ENCODE results near the gene ZNF592.
"Not testable (repeated sequence)": the region's sequence is repeated elsewhere in the genome, so short reads cannot be mapped to it uniquely, and the experiment has no call there.

The ZNF592 gene

GRCh38 chr15:84747416-84748273, 747 bp upstream of the ZNF592 start:
- DNase-seq, result peak; percentile 88

GRCh38 chr15:84749111-84749991, 959 bp downstream of the ZNF592 start:
- no peak for DNase-seq

DNA sequence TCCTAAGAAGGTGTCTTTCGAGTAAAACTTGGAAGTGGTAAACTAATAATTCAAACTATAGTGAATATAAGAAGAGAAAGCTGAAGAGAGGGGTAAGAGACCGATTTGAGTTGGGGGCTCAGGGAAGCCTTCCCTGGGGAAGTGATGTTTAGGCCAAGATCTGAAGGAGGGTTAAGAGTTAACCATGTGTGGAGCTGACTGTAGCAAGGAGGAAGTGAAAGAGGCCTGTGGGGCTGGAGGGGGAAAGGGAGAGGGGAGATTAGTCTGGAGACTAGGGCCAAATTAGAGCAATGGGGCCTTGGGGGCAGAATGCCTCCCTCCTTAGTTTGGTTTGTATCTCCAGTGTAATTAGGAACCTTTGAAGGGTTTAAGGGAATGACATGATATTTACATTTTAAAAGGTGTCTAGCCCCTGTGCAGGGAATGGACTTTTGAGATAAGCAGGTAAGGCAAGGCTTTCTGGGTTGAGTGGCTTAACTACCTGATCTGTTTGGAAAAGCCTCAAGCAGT, 2.2 kb downstream of the ZNF592 start:
- DNase-seq, result no peak

GRCh38 chr15:84751721-84752120, 3.3 kb downstream of the ZNF592 start:
- DNase-seq, result not testable (repeated sequence)

- DNase-seq, result no peak
These were observed 3.8 kb downstream of the ZNF592 start for GRCh38 chr15:84752195-84752594.

GRCh38 chr15:84752700-84753099, 4.3 kb downstream of the ZNF592 start:
- DNase-seq, result no peak

GRCh38 chr15:84754889-84755288, 6.5 kb downstream of the ZNF592 start:
- DNase-seq, result not testable (repeated sequence)

- no peak for DNase-seq
These were observed 7.5 kb downstream of the ZNF592 start for GRCh38 chr15:84755736-84756527.

- no peak for DNase-seq
These were observed 10.6 kb downstream of the ZNF592 start for GRCh38 chr15:84759018-84759417.

GRCh38 chr15:84760219-84760618, 11.8 kb downstream of the ZNF592 start:
- DNase-seq, result no peak

DNA sequence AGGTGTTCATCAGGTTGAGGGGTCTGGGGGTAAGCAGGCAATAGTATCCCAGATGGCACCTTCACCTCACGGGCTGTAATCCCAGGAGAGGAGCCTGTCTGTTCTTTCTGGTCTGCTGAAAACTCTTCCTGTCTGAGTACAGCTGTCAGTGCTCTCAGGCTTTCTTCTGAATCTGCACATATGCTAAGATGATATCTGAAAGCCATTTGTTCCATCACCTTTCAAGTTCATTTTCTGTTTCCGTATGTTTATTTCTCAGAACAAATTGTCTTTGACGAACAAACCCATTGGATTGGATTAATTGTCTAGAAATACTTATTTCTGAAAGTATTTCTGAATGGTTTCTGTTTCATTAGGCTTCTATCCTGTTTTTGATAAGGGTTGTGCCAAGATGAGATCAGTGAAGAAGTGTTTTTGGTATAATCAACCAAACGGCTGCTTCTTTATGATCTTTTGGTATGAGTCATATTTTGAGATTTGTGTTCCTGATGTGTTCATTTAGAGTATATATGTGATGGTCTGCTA, 13.3 kb downstream of the ZNF592 start:
- no peak for DNase-seq

DNA sequence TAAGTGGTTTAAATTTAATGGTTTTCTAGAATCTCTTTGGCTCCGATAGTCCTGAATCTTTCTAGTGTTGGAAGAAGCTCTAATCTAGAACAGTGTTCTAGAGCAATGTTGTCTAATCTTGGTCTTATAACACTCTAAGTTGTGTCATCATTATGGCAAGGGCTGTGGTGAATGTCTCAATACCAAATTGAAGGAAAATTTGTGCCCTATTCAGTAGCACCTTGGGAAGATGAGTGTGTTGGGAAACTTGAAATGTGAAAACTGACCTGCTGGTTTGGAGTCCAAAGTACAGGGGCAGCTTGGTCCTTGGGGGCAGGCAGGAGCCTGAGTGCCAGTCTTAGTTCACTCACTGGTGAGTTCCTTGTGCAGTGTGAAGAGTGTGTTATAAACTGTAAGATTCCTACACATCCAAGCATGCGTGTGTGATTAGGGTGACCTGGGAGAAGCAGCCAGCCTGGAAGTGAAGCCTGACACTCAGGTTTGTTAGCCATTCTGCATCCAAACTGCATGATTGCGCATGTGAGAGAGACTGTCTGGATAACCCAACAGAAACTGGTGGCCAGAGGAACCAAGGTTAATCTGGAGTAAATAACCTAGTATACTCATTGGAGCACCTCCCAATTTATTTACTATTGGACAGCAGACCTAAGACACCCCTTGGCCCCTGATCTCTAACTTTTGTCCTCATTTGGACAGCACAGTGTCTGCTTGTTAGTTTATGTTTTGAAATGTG, 14.6 kb downstream of the ZNF592 start:
- DNase-seq, result no peak

DNA sequence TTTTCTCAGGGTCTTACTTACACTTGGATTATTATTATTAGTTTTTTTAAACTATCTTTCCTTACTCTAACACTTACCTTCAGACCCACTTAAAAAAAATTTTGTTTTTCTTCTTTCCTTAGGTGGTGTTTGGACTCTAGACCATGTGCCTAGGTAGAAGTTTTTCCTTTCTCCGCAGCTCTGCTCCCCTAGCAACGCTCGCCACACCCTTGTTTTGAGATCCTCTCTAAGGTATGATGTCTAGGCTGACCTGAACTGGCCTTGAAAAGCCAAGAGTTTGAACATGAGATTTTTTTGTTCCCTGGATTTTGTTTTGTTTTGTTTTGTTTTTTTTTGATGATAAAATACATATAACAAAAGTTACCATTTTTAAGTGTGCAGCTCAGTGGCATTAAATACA, 16.2 kb downstream of the ZNF592 start:
- DNase-seq, result no peak

DNA sequence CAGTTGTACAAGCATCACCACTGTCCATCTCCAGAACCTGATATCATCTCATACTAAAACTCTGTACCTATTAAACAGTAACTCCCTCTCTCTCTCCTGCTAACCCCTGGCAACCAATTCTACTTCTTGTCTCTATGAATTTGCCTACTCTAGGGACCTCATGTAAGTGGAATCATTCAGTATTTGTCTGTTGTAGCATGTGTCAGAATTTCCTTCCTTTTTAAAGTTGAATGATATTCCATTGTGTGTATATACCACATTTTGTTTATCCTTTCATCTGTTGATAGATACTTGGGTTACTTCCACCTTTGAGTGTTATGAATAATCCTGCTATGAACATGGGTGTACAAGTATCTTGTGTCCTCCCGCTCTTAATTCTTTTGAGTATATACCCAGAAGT, 16.6 kb downstream of the ZNF592 start:
- no peak for DNase-seq

- DNase-seq, result no peak
These were observed 17.3 kb downstream of the ZNF592 start for GRCh38 chr15:84765675-84766074.

DNA sequence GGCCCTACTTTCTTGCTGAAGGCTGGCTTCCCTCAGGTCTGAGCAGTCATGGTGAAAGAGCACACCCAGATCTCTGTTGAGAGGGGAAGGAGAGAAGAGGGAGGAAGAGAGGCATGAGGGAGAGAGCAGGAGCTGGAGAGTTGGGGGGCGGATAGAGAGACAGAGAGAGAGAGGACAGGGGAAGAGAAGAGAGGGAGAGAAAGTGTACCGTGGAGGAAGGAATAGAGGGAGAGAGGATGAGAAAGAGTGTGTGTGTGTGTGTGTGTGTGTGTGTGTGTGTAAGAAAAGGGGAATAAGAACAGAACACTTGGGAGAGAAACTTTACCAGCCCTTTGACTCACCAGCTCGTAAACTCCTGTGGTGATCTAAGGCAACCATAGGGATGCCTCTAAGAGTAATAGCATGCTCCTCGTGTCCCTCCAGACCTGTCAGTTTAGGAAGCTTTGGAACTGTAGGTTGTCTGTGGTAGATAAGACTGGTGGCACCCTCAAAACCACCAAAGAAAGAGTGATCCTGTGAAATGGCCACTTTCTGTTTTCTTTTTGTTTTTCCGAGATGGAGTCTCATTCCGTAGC, 18.2 kb downstream of the ZNF592 start:
- DNase-seq, result no peak

- DNase-seq, result no peak
These were observed 23.6 kb downstream of the ZNF592 start for GRCh38 chr15:84772031-84772430.

DNA sequence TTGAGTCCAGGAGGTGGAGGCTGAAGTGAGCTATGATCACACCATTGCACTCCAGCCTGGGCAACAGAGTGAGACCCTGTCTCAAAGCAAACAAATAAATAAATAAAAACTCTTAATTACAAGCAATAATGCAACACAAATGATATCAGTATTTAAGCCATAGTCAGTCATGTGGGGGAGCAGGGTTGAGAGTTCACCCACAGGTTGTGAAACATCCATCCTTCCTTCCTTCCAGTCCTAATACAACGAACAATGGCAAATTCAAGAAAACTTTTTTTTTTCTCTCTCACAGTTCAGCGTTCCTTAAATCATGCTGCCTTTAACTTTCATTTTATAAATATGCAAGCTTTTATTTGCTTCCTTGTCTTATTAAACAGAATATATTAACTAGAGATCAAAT, 24.1 kb downstream of the ZNF592 start:
- no peak for DNase-seq

- DNase-seq, result no peak
These were observed 25.3 kb downstream of the ZNF592 start for GRCh38 chr15:84773716-84774115.

- DNase-seq, result no peak
These were observed 27.6 kb downstream of the ZNF592 start for GRCh38 chr15:84775867-84776449.

DNA sequence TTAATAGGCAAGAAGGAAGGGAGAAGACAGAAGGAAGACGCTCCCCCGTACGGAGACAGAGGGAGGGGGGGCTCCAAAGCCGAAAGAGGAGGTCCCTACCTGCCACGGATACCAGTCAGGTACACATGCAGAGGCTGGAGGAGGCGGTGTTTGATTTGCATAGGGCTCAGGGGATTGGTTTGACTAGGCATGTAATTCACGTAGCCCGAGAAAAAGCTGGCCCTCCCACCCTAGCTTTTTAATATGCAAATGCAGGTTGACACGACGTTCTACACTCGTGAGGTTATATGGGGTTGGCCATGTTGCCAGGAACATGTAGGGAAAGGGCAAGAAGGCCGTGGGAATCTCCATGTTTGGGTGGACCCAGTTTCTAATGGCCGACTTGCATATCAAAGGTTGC, 29.8 kb downstream of the ZNF592 start:
- no peak for DNase-seq
